Stimulated activated CD8-positive, alpha-beta memory T cell treated with anti-CD3 and anti-CD28 coated beads, Interleukin-12 subunit alpha, Interleukin-12 subunit beta, amount 100 ng/mL, for 4 hours (primary cell): ENCODE measurements around the gene PGM1.

Source experiments
- DNase-seq: peaks from one replicate; pipeline ENCODE4 v3.0.0-alpha.2; 2020; ENCODE audit warnings: low read depth

PGM1 gene

DNA sequence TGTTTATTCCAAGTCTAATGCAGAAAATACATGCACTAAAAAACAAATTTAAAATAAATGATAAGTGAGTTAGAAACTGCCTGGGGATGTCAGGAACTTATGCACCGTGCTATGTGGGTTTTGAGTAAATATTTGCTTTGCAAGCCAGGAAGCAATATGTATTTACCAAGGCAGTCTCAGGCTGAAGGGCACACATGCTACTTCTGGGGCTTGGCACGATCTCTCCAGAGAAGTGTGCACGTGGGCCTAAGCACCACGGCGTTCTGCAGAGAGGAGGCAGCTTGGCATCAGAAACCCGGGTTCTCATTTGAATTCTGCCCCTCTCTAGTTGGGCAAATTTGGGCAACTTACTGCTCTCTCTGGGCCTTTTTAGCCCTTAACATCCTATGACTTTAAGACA is 108.0 kb downstream of the PGM1 start:
- no peak for DNase-seq

DNA sequence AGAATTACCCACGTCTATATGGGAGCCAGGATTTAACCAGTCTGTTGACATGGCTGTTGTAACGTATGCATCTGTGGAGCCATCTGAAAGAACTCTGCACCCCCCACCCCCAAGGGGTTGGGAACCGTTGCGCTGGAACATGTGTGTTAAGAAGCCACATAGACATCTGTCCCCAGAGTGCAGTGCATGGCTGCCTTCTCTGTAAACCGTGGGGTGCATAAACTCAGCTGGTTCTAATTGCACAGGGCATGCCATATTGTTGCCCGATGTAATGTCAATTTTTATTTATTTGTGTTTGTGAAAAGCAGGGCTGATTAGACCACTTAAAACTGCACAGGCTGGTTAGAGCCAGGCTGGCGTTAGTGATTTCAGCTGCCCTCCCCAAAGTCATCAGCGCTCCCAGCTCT is 110.5 kb downstream of the PGM1 start:
- no peak for DNase-seq

DNA sequence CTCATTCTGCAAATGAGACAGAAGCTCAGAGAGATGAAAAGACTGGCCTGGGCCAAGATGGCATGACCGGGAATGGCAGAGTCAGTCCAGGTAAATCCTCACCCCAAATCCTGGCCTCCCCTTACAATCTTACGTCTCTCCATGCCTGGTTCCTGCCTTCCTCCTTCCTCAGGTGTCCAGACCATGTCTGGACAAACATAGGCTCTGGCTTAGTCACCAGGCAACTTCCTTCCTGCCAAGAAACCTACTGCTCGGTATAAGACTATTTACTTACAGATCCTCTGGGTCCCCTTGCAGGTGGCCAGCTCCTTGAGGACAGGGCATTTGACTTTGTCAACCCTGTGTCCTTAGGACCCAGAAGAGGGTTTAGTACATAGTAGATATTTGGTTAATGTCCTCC is 111.2 kb downstream of the PGM1 start:
- no peak for DNase-seq

DNA sequence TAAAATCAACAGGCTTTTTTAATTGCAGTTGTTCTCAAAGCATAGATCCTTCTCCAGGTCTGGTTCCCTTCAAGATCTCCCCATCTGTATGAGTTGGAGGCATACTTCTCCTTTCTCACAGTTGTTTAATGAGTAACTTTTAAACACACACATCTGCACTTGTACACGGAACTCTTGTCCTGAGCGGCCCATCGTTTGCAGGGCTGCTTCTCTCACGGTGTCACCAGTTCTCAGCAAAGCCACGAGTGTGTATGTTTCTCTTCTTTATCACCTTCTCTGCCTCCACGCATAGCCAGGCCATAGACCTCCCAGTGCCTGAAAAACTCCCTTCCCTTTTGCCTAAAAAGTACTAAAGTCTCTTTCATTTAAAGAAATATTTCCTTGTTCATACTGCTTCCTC is 111.9 kb downstream of the PGM1 start:
- DNase-seq, result no peak

GRCh38 chr1:63709267-63709828 is 116.1 kb downstream of the PGM1 start:
- DNase-seq, result no peak
